Left ventricle myocardium inferior (tissue), 1 donor: ENCODE results near the gene EIF2S1. TPM values are rescaled to one million over a fixed set of nuclear protein-coding genes. Genes with fewer than 3 reads are reported as not detected.

Source experiments
- DNase-seq: peaks from one replicate; pipeline ENCODE4 v3.0.0-alpha.2; 2020
- H3K27ac ChIP-seq: fragments of 200-600 bp; replicated peaks from 2 replicates; pipeline ENCODE4 v1.8.0; 2021
- H3K27me3 ChIP-seq: fragments of 200-600 bp; 2 replicates; pipeline ENCODE4 v1.8.0; 2021; ENCODE audit warnings: low read depth
- H3K36me3 ChIP-seq: fragments of 200-600 bp; 2 replicates; pipeline ENCODE4 v1.8.0; 2021
- H3K4me1 ChIP-seq: fragments of 200-600 bp; 2 replicates; pipeline ENCODE4 v1.8.0; 2021
- H3K4me3 ChIP-seq: fragments of 200-600 bp; 2 replicates; pipeline ENCODE4 v1.8.0; 2021; ENCODE audit warnings: mild to moderate bottlenecking, moderate library complexity
- H3K9me3 ChIP-seq: fragments of 200-600 bp; replicated peaks from 2 replicates; pipeline ENCODE4 v1.8.0; 2021
- CTCF ChIP-seq: fragments of 200-600 bp; IDR thresholded peaks from 2 replicates; pipeline ENCODE4 v1.8.0; 2021; ENCODE audit warnings: antibody characterized with exemption, mild to moderate bottlenecking, borderline replicate concordance
- intact Hi-C: fragments of 100-400 bp; cut with micrococcal nuclease; formaldehyde crosslinking; loops from one replicate; pipeline ENCODE4 v1.11.0; 2022
- total RNA-seq: library from RNA; stranded (reverse); fragmentation: NEBNext Ultra II Directional; extraction: Animal tissue kit (Norgen Biotek cat#: 25700); gene quantifications from one replicate; pipeline ENCODE4 v1.2.1, GENCODE V29; 2021
- donor health status: DM: no; HTN: yes; CAD: no; lungs with severe emphysema.

Gene EIF2S1
- total RNA-seq, 1 donor from 2014 or later = 92.7 TPM

GRCh38 chr14:67365476-67365875 is 5.3 kb downstream of the EIF2S1 start:
- H3K27ac ChIP-seq = no peak overlapping the region
- TF ChIP-seq CTCF = no peak
- no peaks in the 10 kb centered on the region for H3K9me3 ChIP-seq
- no peak overlapping the region for H3K4me3 ChIP-seq
- no peak for DNase-seq
- intact Hi-C loops = no loop called here
- peaks cover 66% of the 10 kb centered on the region for H3K36me3 ChIP-seq
- no peaks in the 10 kb centered on the region for H3K27me3 ChIP-seq
- peaks cover 73% of the 10 kb centered on the region for H3K4me1 ChIP-seq

- Histone ChIP-seq H3K27ac (no peak overlapping the region), H3K9me3 (no peaks in the 10 kb centered on the region), H3K36me3 (peaks cover 95% of the 10 kb centered on the region), H3K27me3 (no peaks in the 10 kb centered on the region), H3K4me3 (no peak overlapping the region), H3K4me1 (peaks cover 23% of the 10 kb centered on the region)
- no peak for TF ChIP-seq CTCF
- intact Hi-C loops = no loop called here
- DNase-seq = no peak
Observed at GRCh38 chr14:67370830-67371229, 10.7 kb downstream of the EIF2S1 start.

- Histone ChIP-seq H3K36me3 (peaks cover 95% of the 10 kb centered on the region), H3K4me3 (no peak overlapping the region), H3K27me3 (no peaks in the 10 kb centered on the region), H3K9me3 (no peaks in the 10 kb centered on the region), H3K27ac (no peak overlapping the region), H3K4me1 (peaks cover 19% of the 10 kb centered on the region)
- no peak for TF ChIP-seq CTCF
- DNase-seq = no peak
- intact Hi-C loops = no loop called here
Observed at GRCh38 chr14:67371247-67372148, 11.4 kb downstream of the EIF2S1 start.

DNA sequence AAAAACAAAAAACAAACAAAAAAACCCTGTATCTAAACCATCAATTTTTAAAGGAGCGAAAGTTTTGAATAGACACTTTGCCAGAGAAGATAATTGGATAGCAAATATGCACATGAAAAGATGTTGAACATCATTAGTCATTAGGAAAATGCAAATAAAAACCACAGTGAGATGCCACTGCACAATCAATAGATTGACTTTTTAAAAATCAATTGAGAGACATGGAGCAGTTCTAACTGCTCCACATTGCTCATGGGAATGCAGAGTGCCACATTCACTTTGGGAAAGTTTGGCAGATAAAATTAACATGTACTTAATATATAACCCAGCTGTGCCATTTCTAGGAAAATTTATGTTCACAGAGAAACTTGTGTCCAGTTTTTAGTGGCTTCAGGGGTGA is 12.7 kb downstream of the EIF2S1 start:
- Histone ChIP-seq H3K36me3 (peaks cover 95% of the 10 kb centered on the region), H3K9me3 (no peaks in the 10 kb centered on the region), H3K4me3 (no peak overlapping the region), H3K27me3 (no peaks in the 10 kb centered on the region), H3K27ac (no peak overlapping the region), H3K4me1 (peaks cover 9% of the 10 kb centered on the region)
- intact Hi-C loops = no loop called here
- TF ChIP-seq CTCF = no peak
- no peak for DNase-seq

GRCh38 chr14:67373347-67373746 is 13.2 kb downstream of the EIF2S1 start:
- no peaks in the 10 kb centered on the region for H3K9me3 ChIP-seq
- intact Hi-C loops = no loop called here
- no peak for TF ChIP-seq CTCF
- H3K4me3 ChIP-seq = no peak overlapping the region
- peaks cover 3% of the 10 kb centered on the region for H3K4me1 ChIP-seq
- no peak overlapping the region for H3K27ac ChIP-seq
- H3K27me3 ChIP-seq = no peaks in the 10 kb centered on the region
- H3K36me3 ChIP-seq = peaks cover 95% of the 10 kb centered on the region
- no peak for DNase-seq
